CD4-positive, alpha-beta T cell treated with Interleukin-6 at 100 ng/mL for 8 hours (primary cell): ENCODE data around the gene PODNL1.

Experiments
- DNase-seq: peaks from one replicate; pipeline ENCODE4 v3.0.0-alpha.2; 2020; ENCODE audit warnings: mixed read lengths, low spot score

The PODNL1 gene

GRCh38 chr19:13888281-13888680, 49.9 kb downstream of the PODNL1 start:
- no peak for DNase-seq

GRCh38 chr19:13887517-13887916, 50.7 kb downstream of the PODNL1 start:
- no peak for DNase-seq

GRCh38 chr19:13887018-13887436, 51.2 kb downstream of the PODNL1 start:
- DNase-seq, result no peak

- DNase-seq, result no peak
Measured at GRCh38 chr19:13885826-13886365, 52.3 kb downstream of the PODNL1 start.

DNA sequence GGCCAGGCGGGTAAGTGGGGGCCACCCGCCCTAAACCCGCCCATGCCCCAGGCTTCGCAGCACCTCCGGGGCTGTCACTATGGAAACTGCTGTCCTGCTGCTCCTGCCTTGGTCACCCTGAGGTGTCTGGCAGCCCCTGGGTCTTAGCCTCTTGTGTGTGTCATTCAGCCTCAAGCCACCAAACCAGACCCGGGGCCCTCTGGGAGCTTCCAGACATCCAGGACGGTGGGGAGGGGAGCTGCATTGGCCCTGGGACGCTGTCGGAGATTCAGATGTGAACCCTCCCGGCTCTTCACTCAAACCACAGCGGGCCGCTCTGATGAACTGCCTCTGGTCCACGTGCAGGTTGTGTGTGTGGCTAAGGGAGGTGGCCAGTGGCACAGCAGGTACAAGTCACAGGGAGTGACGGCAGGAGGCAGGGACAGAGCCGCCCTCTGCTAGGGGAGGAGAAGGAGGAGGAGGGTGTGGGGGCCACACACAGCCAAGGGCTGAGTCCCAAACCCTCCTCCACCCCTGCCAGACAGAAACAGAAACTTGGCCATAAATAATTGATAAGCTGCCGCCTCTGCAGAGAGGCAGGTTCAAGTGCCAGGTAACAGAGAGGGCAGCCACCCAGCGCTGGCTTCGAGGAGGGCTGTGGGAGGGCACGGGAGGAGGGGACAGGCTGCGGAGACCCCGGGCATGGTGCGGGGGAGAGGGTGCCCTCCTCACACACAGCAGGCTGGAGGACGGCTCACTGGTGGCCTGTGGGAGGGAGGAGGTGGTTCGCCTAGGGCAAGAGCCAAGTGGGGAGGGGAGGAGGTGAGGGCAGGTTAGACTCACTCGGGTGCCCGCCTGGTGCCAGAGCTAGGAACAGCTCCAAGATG, 53.3 kb downstream of the PODNL1 start:
- DNase-seq, result no peak

DNA sequence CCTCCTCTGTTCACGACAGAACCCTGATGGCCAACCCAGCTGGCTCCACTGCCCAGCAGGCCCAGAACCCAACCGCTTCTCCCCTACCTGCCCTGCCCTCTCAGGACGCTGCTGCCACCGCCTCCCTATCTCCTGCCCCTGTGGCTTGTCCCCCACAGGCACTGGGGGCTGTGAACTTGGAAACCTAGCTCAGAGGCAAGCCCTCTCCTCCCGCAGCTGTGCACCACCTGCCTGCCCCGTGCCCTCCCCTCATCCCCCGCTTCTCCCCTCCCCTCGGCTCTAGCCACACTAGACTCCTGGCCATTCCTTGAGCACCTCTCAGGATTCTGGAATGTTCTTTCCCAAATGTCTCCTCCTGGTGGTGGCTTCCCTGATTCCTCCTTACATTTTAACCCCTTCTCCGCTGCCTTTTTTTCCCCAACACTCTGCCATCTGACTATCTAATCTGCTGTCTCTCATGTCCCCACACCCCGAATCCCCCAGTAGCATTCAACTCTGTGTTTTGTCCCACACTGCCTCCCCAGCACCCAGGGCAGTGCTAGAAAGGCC, 54.6 kb downstream of the PODNL1 start:
- no peak for DNase-seq

DNA sequence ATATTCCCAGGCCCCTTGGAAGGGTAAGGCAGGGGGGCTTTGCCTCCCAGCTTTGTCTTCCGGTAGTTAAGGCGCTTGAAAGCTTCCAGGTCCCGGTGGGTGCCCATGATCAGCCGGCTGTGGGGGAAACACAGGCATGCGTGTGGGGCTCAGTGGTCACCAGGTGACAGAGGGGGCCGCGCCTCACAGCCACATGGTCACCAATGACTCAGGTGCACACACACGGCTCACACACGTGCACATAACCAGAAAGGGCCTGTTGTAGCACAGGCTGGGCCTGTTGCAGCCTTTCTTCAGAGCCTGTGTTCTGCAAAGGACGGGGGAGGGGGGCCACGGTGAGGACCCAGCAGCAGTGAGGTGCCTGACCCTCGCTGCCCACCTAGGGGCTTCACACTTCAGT, 55.4 kb downstream of the PODNL1 start:
- no peak for DNase-seq

DNA sequence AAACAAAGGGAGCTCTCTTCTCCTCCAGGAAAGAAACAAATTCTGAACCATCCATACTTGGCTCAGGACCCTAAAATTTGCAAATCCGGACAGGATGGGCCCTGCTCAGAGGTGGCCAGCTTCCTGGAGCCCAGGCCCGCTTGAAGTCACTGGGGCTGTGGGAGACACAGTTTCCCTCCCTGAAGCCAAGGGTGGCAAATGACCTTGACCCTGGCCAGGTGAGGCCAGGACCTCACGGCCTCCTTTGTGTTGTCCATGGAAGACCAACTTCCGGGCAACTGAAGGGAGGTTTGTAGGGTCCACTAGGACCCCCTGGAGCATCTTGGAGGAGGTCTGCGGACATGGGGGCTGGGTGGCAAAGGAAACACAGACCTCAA, 55.8 kb downstream of the PODNL1 start:
- no peak for DNase-seq

GRCh38 chr19:13881692-13882418, 56.4 kb downstream of the PODNL1 start:
- DNase-seq, result peak; percentile 53

- DNase-seq, result no peak
Measured at GRCh38 chr19:13881251-13881691, 56.9 kb downstream of the PODNL1 start.
